HepG2 (cell line): Measurements from ENCODE around the gene NCOA3. TPM values are rescaled to one million over a fixed set of nuclear protein-coding genes. Genes with fewer than 3 reads are reported as not detected.

Experiments used
- ARID4A ChIP-seq: sonication (generic); formaldehyde crosslinking; IDR thresholded peaks from 2 replicates; pipeline ENCODE4 v1.5.0; 2020; ENCODE audit warnings: mild to moderate bottlenecking, missing genetic modification reagents, borderline replicate concordance
- CHCHD3 ChIP-seq: sonication (generic); formaldehyde crosslinking; IDR thresholded peaks from 2 replicates; pipeline ENCODE4 v1.8.0; 2022; ENCODE audit warnings: mild to moderate bottlenecking, missing genetic modification reagents, moderate library complexity
- FUBP1 ChIP-seq: sonication (generic); formaldehyde crosslinking; IDR thresholded peaks from 2 replicates; pipeline ENCODE4 v1.5.1; 2020; ENCODE audit warnings: missing genetic modification reagents, mild to moderate bottlenecking, borderline replicate concordance
- HNRNPH1 ChIP-seq: fragments of 200-400 bp; formaldehyde crosslinking; optimal IDR thresholded peaks from 2 replicates; pipeline ENCODE3; 2017; ENCODE audit warnings: mild to moderate bottlenecking, low read depth, low read length
- JARID2 ChIP-seq: sonication (generic); formaldehyde crosslinking; IDR thresholded peaks from 2 replicates; pipeline ENCODE4 v1.8.1; 2023; ENCODE audit warnings: missing genetic modification reagents, inconsistent platforms; ENCODE audit not compliant: insufficient replicate concordance
- PAWR ChIP-seq: sonication (generic); formaldehyde crosslinking; IDR thresholded peaks from 2 replicates; pipeline ENCODE4 v1.4.0; 2020; ENCODE audit warnings: missing genetic modification reagents, mild to moderate bottlenecking, borderline replicate concordance
- RFX1 ChIP-seq: fragments of 450-650 bp; IDR thresholded peaks from 2 replicates; pipeline ENCODE4 v1.6.1; 2017
- SKI ChIP-seq: fragments of 450-650 bp; IDR thresholded peaks from one replicate; pipeline ENCODE4 v1.6.1; 2018; ENCODE audit warnings: mild to moderate bottlenecking; ENCODE audit not compliant: partially characterized antibody
- TRIM24 ChIP-seq: sonication (generic); formaldehyde crosslinking; IDR thresholded peaks from 2 replicates; pipeline ENCODE4 v1.8.0; 2022; ENCODE audit warnings: mild to moderate bottlenecking, missing genetic modification reagents
- USF2 ChIP-seq, 2 experiments: sonication (generic) in 1 of 2; formaldehyde crosslinking in 1 of 2; IDR thresholded peaks; 2 replicates each; pipeline versions ENCODE4 v1.5.1 to v1.6.1; 2011 to 2020; ENCODE audit warnings: borderline replicate concordance in 1 of 2, low read depth in 1 of 2, low read length in 1 of 2, mild to moderate bottlenecking in 1 of 2, missing genetic modification reagents in 1 of 2, moderate library complexity in 1 of 2
- ZKSCAN5 ChIP-seq: sonication (generic); formaldehyde crosslinking; IDR thresholded peaks from 2 replicates; pipeline ENCODE4 v1.5.1; 2020; ENCODE audit warnings: mild to moderate bottlenecking, missing genetic modification reagents
- ZNF280D ChIP-seq: sonication (generic); formaldehyde crosslinking; IDR thresholded peaks from 2 replicates; pipeline ENCODE4 v1.5.1; 2020; ENCODE audit warnings: mild to moderate bottlenecking, missing genetic modification reagents
- ZNF530 ChIP-seq: sonication (generic); formaldehyde crosslinking; IDR thresholded peaks from 2 replicates; pipeline ENCODE4 v1.5.0; 2020; ENCODE audit warnings: low read depth, mild to moderate bottlenecking, missing genetic modification reagents
- ZNF564 ChIP-seq: sonication (generic); formaldehyde crosslinking; IDR thresholded peaks from 2 replicates; pipeline ENCODE4 v1.8.1; 2023; ENCODE audit warnings: mild to moderate bottlenecking, missing genetic modification reagents
- ZNF800 ChIP-seq: sonication (generic); formaldehyde crosslinking; IDR thresholded peaks from 2 replicates; pipeline ENCODE4 v1.4.0; 2020; ENCODE audit warnings: missing genetic modification reagents
- polyA plus RNA-seq, 8 experiments: library from polyadenylated mRNA; depleted of rRNA in 3 of 8; stranded (reverse) in 7 of 8; unstranded in 1 of 8; fragments of >200 nt; fragmentation: Illumina TruSeq in 4 of 8; extraction: Trizol in 4 of 8; gene quantifications; 2 replicates each; pipeline versions ENCODE4 v1.2.1 to v1.2.3, GENCODE V29; 2011 to 2016; ENCODE audit warnings: low read depth in 4 of 8, missing spikeins in 1 of 8, mixed read lengths in 1 of 8; ENCODE audit not compliant: insufficient read depth in 1 of 8
- total RNA-seq, 5 experiments: library from RNA; depleted of rRNA; stranded (reverse); fragments of >200 nt; fragmentation: Illumina TruSeq; extraction: Trizol; gene quantifications; 2 replicates each; pipeline ENCODE4 v1.2.3, GENCODE V29; 2016; ENCODE audit warnings: low read depth in 1 of 5

The NCOA3 gene
- total and polyA plus RNA-seq, 2 of the 13 experiments (the other 11 are each of a cell fraction or from before 2014, with no cell fraction given): 35.0 to 56.8 TPM

- no peak for TF ChIP-seq USF2 (IDR thresholded peaks at IDR 0.05; ENCODE audit: low read depth, low read length)
- TF ChIP-seq USF2 (CRISPR knock-in tag; IDR thresholded peaks at IDR 0.05; ENCODE audit: borderline replicate concordance): no peak
- no peak for TF ChIP-seq ZNF564
- TF ChIP-seq ZKSCAN5 (CRISPR knock-in tag): no peak
- TF ChIP-seq ZNF280D: no peak
- TF ChIP-seq CHCHD3 (CRISPR knock-in tag): no peak
- TF ChIP-seq TRIM24 (CRISPR knock-in tag): no peak
- no peak for TF ChIP-seq FUBP1 (CRISPR knock-in tag)
- no peak for TF ChIP-seq ARID4A (CRISPR knock-in tag)
- TF ChIP-seq RFX1: no peak
- TF ChIP-seq SKI: peak; percentile 55
- TF ChIP-seq HNRNPH1: no peak
- TF ChIP-seq ZNF530 (CRISPR knock-in tag): no peak
- TF ChIP-seq JARID2 (CRISPR knock-in tag): no peak
- TF ChIP-seq PAWR (CRISPR knock-in tag): no peak
- TF ChIP-seq ZNF800 (CRISPR knock-in tag): no peak
Observed at GRCh38 chr20:47475419-47476044, 26.2 kb upstream of the NCOA3 start (continued).
